Left lung (tissue), 14 donors: ENCODE data around the gene SPINT2. TPM values are rescaled to one million over a fixed set of nuclear protein-coding genes. Genes with fewer than 3 reads are reported as not detected.

Experiments used
- ATAC-seq: fragments of 200-7000 bp; cut with Tn5 transposase; one replicate; pipeline ENCODE4 v1.9.1; 2020; ENCODE audit warnings: moderate library complexity
- DNase-seq, 4 donors: peaks; one replicate each; pipeline ENCODE4 v3.0.0-alpha.2; 2013 to 2020
- H3K27ac ChIP-seq, 2 donors: fragments of 200-600 bp; sonication (generic) in 1 of 2; one replicate each; pipeline versions ENCODE4 v1.5.0 to v1.8.0; 2020 to 2021
- H3K27me3 ChIP-seq, 2 donors: fragments of 200-600 bp; sonication (generic) in 1 of 2; one replicate each; pipeline versions ENCODE4 v1.5.0 to v1.8.0; 2020 to 2021
- H3K36me3 ChIP-seq, 2 donors: fragments of 200-600 bp; sonication (generic) in 1 of 2; one replicate each; pipeline versions ENCODE4 v1.5.0 to v1.8.0; 2020 to 2021
- H3K4me1 ChIP-seq, 2 donors: fragments of 200-600 bp; one replicate each; pipeline ENCODE4 v1.8.0; 2021
- H3K4me3 ChIP-seq, 2 donors: fragments of 200-600 bp; sonication (generic) in 1 of 2; one replicate each; pipeline versions ENCODE4 v1.5.0 to v1.8.0; 2020 to 2021; ENCODE audit warnings: mild to moderate bottlenecking in 1 of 2
- H3K9me3 ChIP-seq, 2 donors: fragments of 200-600 bp; sonication (generic) in 1 of 2; one replicate each; pipeline versions ENCODE4 v1.5.0 to v1.8.0; 2020 to 2021
- intact Hi-C, 2 donors: fragments of 100-400 bp; cut with DNase I; formaldehyde crosslinking; loops; one replicate each; pipeline versions ENCODE4 v1.11.2 to v1.14.2; 2022
- long read RNA-seq, 12 donors: library from polyadenylated mRNA in 2 of 12; unstranded in 2 of 12; transcript quantifications; one replicate each; pipeline ENCODE4 v2.0.0 and lab custom pipeline, GENCODE V29; 2019 to 2026
- polyA plus RNA-seq, 6 donors: library from polyadenylated mRNA; unstranded; fragments of 120-200 nt; gene quantifications; one replicate each; pipeline ENCODE4 v1.2.1, GENCODE V29; 2013; ENCODE audit not compliant: insufficient read length in 6 of 6
- total RNA-seq, 2 donors: library from RNA; stranded (reverse); fragmentation: NEBNext Ultra II Directional; extraction: Animal tissue kit (Norgen Biotek cat#: 25700); gene quantifications; one replicate each; pipeline ENCODE4 v1.2.1, GENCODE V29; 2021
- TF ChIP-seq, protein P1 (sequence below), 2 donors: fragments of 200-600 bp; sonication (generic) in 1 of 2; IDR thresholded peaks; one replicate each; pipeline versions ENCODE4 v1.5.0 to v1.8.0; 2021; ENCODE audit warnings: antibody characterized with exemption in 2 of 2
- donor health status: DM: no; HTN: yes; CAD: no.
- donor health status: DM: no; HTN: no; CAD: no.

SPINT2 gene, protein sequence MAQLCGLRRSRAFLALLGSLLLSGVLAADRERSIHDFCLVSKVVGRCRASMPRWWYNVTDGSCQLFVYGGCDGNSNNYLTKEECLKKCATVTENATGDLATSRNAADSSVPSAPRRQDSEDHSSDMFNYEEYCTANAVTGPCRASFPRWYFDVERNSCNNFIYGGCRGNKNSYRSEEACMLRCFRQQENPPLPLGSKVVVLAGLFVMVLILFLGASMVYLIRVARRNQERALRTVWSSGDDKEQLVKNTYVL
- total RNA-seq: 100 to 1,000 TPM; 206 to 317 TPM
- polyA plus RNA-seq: 100 to 1,000 TPM; 209 to 239 (median 218) TPM
- long read RNA-seq, donor 1, transcript SPINT2-202 (6 exons, 1,367 nt): minor isoform, 10 of 374 reads
- long read RNA-seq, donor 1, transcript SPINT2-208 (3 exons, 580 nt): minor isoform, 9 of 374 reads
- long read RNA-seq, donor 1, transcript SPINT2-201 (7 exons, 1,802 nt): major isoform, 155 of 374 reads
- long read RNA-seq, donor 1, partial matches to known transcripts: 174 of 374 reads
- long read RNA-seq, donor 1, other reads (novel, unspliced or antisense): 25 of 374 reads
- long read RNA-seq, donor 2, transcript SPINT2-208 (3 exons, 580 nt): minor isoform, 6 of 207 reads
- long read RNA-seq, donor 2, transcript SPINT2-201 (7 exons, 1,802 nt): major isoform, 93 of 207 reads
- long read RNA-seq, donor 2, partial matches to known transcripts: 101 of 207 reads
- long read RNA-seq, donor 2, other reads (novel, unspliced or antisense): 5 of 207 reads
- long read RNA-seq, donor 3, transcript SPINT2-201 (7 exons, 1,802 nt): major isoform, 104 of 331 reads
- long read RNA-seq, donor 3, partial matches to known transcripts: 58 of 331 reads
- long read RNA-seq, donor 3, other reads (novel, unspliced or antisense): 164 of 331 reads
- long read RNA-seq, donor 4, transcript SPINT2-202 (6 exons, 1,367 nt): minor isoform, 26 of 524 reads
- long read RNA-seq, donor 4, transcript SPINT2-201 (7 exons, 1,802 nt): major isoform, 465 of 524 reads
- long read RNA-seq, donor 4, partial matches to known transcripts: 15 of 524 reads
- long read RNA-seq, donor 4, other reads (novel, unspliced or antisense): 17 of 524 reads
- long read RNA-seq, donor 5, transcript SPINT2-201 (7 exons, 1,802 nt): major isoform, 132 of 304 reads
- long read RNA-seq, donor 5, transcript SPINT2-202 (6 exons, 1,367 nt): minor isoform, 5 of 304 reads
- long read RNA-seq, donor 5, partial matches to known transcripts: 158 of 304 reads
- long read RNA-seq, donor 5, other reads (novel, unspliced or antisense): 5 of 304 reads
- long read RNA-seq, donor 6, transcript SPINT2-201 (7 exons, 1,802 nt): major isoform, 133 of 212 reads
- long read RNA-seq, donor 6, partial matches to known transcripts: 67 of 212 reads
- long read RNA-seq, donor 6, other reads (novel, unspliced or antisense): 6 of 212 reads
- long read RNA-seq, donor 7, transcript SPINT2-201 (7 exons, 1,802 nt): major isoform, 91 of 110 reads
- long read RNA-seq, donor 7, partial matches to known transcripts: 16 of 110 reads
- long read RNA-seq, donor 7, other reads (novel, unspliced or antisense): 0 of 110 reads
- long read RNA-seq, donor 8, transcript SPINT2-208 (3 exons, 580 nt): minor isoform, 5 of 138 reads
- long read RNA-seq, donor 8, transcript SPINT2-201 (7 exons, 1,802 nt): major isoform, 102 of 138 reads
- long read RNA-seq, donor 8, partial matches to known transcripts: 26 of 138 reads
- long read RNA-seq, donor 8, other reads (novel, unspliced or antisense): 0 of 138 reads
- long read RNA-seq, donor 9: 0 reads
- long read RNA-seq, donor 10, transcript SPINT2-201 (7 exons, 1,802 nt): major isoform, 434 of 472 reads
- long read RNA-seq, donor 10, transcript SPINT2-202 (6 exons, 1,367 nt): minor isoform, 22 of 472 reads
- long read RNA-seq, donor 10, partial matches to known transcripts: 6 of 472 reads
- long read RNA-seq, donor 10, other reads (novel, unspliced or antisense): 9 of 472 reads
- long read RNA-seq, donor 11: 0 reads
- long read RNA-seq, donor 12, transcript SPINT2-201 (7 exons, 1,802 nt): major isoform, 90 of 123 reads
- long read RNA-seq, donor 12, partial matches to known transcripts: 22 of 123 reads
- long read RNA-seq, donor 12, other reads (novel, unspliced or antisense): 5 of 123 reads

DNA sequence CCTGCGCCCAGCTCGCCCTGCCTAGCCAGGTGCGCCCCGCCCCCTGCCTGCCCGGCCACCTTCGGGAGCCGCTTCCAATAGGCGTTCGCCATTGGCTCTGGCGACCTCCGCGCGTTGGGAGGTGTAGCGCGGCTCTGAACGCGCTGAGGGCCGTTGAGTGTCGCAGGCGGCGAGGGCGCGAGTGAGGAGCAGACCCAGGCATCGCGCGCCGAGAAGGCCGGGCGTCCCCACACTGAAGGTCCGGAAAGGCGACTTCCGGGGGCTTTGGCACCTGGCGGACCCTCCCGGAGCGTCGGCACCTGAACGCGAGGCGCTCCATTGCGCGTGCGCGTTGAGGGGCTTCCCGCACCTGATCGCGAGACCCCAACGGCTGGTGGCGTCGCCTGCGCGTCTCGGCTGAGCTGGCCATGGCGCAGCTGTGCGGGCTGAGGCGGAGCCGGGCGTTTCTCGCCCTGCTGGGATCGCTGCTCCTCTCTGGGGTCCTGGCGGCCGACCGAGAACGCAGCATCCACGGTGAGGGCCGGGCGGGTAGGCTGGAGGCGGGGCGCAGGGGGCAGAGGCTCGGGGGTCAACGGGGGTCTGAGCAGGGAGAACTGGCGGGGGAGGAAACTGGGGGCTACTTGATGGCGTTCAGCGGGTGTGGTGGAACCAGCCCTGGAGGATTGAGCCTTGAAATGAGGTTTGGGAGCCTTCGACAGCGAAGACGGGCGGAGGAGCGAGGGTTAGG, at the start of gene SPINT2:
SPINT2 (plus strand) TSS at position 88 of the 727 bp plus-strand sequence; CDS start at position 408, 320 bp downstream.
- intact Hi-C loops: no loop called here
- Histone ChIP-seq H3K4me3 (peak within 1 kb of the TSS; percentile 64 to 73), H3K27ac (peak within 1 kb of the TSS; percentile 85 to 92), H3K27me3 (peaks cover 0 to 10% of the 10 kb centered on the region in 2 donors), H3K9me3 (no peaks in the 10 kb centered on the region), H3K4me1 (peaks cover 14 to 55% of the 10 kb centered on the region in 2 donors), H3K36me3 (no peaks in the 10 kb centered on the region)
- DNase-seq: peak in 2 of 4 donors; percentile 50 to 86
- ATAC-seq: peak; percentile 12
- TF ChIP-seq, protein P1, sequence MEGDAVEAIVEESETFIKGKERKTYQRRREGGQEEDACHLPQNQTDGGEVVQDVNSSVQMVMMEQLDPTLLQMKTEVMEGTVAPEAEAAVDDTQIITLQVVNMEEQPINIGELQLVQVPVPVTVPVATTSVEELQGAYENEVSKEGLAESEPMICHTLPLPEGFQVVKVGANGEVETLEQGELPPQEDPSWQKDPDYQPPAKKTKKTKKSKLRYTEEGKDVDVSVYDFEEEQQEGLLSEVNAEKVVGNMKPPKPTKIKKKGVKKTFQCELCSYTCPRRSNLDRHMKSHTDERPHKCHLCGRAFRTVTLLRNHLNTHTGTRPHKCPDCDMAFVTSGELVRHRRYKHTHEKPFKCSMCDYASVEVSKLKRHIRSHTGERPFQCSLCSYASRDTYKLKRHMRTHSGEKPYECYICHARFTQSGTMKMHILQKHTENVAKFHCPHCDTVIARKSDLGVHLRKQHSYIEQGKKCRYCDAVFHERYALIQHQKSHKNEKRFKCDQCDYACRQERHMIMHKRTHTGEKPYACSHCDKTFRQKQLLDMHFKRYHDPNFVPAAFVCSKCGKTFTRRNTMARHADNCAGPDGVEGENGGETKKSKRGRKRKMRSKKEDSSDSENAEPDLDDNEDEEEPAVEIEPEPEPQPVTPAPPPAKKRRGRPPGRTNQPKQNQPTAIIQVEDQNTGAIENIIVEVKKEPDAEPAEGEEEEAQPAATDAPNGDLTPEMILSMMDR (IDR thresholded peaks at IDR 0.05): no peak

DNA sequence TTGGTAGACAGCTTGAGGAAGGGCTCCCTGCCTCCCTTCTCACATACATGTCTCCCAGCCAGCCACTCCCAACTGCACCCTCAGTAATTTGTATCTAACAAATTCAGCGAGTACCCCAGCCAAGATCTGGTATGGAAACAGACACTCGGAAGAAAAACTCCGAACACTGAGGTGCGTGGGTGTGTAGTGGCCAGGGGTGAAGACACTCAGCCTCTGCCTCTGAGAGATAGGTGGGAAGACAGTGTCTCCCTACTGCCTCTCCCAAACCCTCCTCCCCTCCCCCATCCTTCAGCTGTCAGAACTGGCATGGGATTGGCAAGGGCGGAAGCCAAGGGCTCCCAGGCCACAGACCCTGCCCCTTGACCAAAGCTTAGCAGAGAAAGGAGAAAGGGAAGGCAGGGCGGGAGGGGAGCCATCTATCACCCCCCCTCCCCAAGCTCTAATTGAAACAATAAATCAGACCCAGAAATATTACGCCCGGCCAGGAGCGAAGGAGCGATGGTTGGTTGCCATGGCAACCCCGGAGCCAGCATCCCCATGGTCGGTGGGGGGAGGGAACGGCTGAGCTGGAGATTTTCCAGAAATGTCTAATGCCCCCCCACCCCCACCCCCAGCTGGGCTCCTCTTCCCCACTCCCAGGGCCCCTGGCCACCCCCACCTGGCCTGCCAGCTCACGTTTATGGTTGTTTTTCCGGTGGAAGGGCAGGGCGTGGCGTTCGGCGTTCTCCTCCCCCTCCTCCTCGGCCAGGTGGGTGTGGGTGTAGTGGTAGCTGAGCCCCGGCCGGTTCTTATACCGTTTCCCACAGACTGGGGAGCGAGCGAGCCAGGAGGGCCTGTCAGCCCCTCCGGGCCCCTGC, 47.4 kb upstream of the SPINT2 start:
- no peaks in the 10 kb centered on the region for H3K36me3 ChIP-seq
- no peaks in the 10 kb centered on the region for H3K9me3 ChIP-seq
- no peak overlapping the region for H3K4me3 ChIP-seq
- no peak overlapping the region for H3K27ac ChIP-seq
- DNase-seq (no peak), ATAC-seq (no peak)
- intact Hi-C loops: no loop called here
- no peaks in the 10 kb centered on the region for H3K4me1 ChIP-seq
- TF ChIP-seq, protein P1 (IDR thresholded peaks at IDR 0.05): no peak
- peaks cover under 1 to 97% of the 10 kb centered on the region in 2 donors for H3K27me3 ChIP-seq

DNA sequence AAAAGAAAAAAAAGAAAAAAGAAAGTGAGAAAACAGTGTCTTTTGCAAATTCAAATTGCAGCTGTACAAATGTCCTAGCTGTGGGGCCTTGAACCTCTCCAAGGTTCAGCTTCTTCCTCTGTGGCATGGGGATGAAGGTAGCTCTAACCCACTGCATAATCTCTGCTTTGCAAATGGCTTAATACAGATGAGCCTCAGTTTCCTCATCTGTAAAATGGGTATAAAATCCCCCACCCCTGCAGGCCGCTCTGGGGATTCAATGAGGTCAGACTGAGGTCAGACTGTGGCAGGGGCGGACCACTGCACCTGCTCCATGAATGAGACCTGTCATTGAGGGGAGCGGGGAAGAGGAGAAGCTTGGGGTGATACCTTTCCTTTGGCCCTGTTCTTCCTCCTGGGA, 46.2 kb upstream of the SPINT2 start:
- Histone ChIP-seq H3K4me3 (no peak overlapping the region), H3K36me3 (no peaks in the 10 kb centered on the region), H3K27ac (no peak overlapping the region), H3K4me1 (no peaks in the 10 kb centered on the region), H3K27me3 (peaks cover 11 to 97% of the 10 kb centered on the region in 2 donors), H3K9me3 (no peaks in the 10 kb centered on the region)
- ATAC-seq: no peak
- intact Hi-C loops: no loop called here
- DNase-seq: no peak
- TF ChIP-seq, protein P1 (IDR thresholded peaks at IDR 0.05): no peak
